Activated CD8-positive, alpha-beta memory T cell treated with anti-CD3 and anti-CD28 coated beads, Interleukin-2, amount 50 U/mL, for 4 hours (primary cell): ENCODE data around the gene EFL1.

Experiments
- DNase-seq: peaks from one replicate; pipeline ENCODE4 v3.0.0-alpha.2; 2020

EFL1 gene

DNA sequence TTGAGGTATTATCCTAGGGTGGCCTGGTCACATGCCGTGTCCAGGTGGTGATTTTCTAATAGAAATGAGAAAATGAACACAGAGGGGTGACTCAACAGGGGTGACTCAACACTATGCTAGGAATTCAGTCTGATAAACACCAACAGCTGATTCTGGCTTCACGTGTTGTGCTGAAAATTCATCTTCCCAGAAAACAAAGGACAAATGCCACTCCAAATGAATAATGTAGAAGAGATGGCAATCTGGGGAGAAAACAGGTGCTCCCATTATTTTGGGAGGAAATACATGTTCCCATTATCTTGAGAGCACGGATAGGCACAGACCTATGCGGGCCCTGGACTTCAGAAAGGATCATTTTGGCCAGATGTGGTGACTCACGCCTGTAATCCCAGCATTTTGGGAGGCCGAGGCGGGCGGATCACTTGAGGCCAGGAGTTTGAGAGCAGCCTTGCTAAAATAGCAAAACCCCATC, 115.5 kb downstream of the EFL1 start:
- DNase-seq, result no peak

DNA sequence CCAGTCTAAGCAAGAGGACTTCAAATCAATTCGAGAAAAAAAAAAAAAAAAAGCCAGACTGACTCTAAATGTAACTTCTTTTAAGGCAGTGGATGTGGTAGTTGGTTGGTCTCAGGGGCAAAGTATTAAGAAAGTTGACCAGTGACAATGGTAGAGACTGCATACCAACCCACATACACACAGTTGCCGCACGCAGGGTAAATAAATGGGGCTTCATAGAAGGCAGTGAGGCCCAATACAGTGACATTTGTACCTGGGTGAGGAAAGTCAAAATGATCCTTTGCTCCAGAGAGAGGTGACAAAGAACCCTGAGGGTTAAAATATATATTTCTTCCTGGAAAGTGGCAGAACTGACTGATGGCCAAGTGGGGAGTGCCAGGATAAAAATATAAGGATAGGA, 116.0 kb downstream of the EFL1 start:
- DNase-seq, result no peak

DNA sequence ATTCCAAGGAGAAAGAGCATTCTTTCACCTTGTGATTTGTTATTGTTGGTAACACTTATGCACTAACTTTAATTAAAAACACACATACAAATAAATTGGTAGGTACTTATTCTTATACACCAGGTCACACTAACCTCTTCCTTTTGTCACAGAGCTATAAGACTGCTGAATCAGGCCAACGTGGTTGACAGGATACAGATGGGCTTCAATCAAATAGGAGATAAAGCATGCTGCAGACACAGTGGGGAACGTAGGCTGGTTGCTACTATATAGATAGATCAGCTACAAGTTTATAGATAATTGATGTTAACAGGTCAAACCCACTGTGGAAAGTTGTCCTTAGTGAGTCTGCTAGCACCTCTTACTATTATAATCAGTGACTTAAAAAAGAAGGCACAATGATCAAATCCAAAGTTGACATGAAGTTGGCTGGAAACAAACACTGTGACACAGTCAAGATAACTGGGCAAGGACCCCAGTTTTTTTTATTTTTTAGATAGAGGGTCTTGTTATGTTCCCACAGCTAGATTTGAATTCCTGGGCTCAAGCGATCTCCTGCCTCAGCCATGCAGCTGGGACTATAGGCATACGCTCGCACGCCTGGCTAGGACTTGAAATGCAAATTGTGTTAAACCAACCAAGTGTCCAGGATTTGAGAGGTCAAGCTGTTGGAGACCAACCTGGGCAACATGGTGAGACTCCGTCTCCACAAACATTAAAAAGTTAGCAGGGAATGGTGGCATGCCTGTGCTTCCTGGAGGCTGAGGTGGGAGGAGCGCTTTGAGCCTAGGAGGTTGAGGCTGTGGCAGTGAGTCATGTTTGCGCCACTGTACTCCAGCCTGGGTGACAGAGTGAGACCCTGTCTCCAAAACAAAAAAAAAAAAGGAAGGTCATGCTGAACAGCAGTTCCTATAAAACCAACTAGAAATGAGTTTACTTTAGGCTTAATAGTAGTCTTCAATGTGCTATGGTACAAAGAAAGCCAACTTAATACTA, 118.8 kb downstream of the EFL1 start:
- no peak for DNase-seq

DNA sequence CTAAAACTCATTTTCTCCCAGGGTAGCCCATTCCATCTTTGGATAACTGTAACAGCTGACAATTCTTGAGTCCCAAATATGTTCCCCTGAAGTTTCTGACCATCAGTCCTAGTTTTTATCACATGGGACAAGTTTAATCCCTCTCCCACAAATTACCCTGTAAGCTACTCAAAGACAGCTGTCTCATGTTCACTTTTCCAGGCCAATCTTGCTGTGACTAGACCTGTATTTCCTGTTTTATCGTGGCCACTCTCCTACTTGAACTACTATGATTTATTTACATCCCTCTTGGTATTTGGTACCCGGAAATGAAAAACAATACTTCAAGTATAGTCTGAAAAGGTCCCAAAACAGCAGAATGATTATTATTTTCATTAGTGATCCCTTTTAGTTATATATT, 121.6 kb downstream of the EFL1 start:
- DNase-seq, result no peak

DNA sequence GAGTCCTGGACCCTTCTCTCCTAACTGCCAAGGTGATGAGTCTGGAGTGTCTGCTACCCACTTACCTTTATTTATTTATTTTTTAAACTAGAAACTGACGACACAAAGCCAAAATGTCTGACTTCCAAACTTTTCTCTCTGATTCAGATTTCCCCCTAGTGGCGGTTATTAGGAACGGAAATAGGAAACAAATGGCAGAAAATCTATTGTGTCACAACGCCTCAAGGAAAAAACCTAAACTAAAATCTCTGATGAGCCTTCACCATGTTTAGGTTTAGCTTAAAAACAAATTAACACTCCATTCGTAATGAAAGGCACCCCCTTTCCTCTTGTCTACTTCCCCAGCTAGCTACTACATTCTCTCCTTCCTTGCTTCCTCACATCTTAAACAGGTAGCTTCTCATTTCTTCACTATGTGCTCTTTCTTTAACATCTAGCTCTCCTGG, 122.7 kb downstream of the EFL1 start:
- DNase-seq, result no peak

DNA sequence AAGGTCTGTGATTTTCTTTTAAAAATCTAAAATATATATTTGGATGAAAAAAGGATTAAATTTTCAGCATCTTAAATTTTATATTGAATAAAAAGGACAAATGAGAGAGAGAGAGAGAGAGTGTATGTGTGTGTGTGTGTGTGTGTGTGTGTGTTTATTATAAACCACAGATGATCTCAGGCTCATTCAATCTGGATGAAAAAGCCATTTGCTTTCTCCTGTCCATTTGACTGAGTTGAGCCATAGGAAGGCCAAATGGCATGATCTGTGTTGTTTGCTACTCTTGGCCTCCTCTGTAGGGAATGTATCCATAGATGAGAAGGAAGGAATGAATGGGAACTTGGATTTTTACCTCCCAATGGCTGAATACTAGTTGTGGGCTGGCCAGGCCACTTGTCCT, 124.2 kb downstream of the EFL1 start:
- DNase-seq, result no peak

DNA sequence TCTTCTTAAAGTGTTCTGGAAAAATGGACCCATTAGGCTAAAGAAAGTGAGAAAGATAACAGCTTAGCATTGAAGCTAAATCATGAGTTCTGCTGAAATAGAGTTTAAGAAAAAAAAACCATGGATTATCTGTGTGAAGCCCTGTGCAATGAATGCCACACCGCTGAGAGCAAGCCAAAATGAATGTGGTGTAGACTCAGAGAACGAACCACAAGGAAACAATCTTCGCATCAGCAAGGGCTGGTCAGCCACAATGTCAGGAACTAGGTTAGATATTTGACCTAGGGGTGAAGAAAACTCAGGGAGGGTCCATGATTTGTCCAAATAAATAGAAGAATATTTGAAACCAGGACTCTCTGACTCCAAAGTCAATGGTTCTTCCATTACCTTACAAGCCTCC, 125.3 kb downstream of the EFL1 start:
- no peak for DNase-seq

DNA sequence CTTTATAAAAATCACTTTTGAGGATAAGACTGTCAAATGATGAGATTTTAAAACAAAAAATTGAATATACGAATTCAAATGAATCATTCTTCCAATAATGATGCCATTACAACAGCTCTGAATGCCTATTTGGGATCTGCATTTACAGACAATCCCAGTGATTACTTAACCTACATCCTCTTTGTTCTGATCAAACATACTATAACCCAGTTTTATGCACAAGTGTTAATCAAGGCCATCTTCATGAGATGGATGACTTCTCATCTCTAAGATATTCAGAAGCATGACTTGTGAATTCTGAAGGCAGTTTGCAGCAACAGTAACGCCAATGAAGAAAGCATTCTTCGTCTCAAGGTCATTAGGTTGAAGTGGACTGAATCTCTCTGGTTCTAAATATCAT, 126.4 kb downstream of the EFL1 start:
- DNase-seq, result no peak

DNA sequence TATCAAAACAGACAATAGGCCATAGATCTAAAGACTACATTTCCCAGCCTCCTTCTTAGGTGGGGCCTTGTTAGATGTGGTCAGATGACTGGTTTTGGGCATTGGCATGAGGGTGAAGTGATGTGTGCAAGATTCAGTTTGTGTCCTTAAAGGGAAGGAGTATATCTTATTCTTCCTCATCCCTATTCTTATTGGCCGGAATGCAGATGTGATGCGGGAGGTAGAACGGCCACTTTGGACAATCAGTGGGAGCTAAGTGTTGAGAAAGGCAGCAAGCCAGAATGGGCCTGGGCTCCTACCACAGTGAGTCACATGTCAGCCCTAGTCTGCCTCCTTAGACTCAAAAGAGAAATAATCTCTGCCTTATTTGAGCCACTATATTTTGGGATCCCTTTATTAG, 126.9 kb downstream of the EFL1 start:
- DNase-seq, result no peak

DNA sequence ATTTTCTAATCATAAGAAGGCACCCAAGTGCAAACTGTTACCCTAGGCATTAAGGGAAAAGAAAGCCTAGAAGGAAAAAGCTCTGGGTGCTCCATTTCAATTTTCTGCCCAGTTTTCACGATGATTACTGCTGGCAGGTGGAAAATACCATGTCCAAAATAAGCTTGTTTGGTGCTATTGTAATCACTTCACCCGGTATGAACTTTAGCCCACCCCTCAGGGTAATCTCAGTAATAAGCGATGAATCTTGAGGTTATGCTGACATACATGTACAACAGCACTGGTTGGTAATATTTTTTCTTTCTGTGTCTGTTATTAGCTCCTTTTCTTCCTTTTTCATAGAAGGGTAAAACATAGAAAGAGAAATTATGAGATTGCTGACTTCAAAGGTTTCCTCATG, 128.1 kb downstream of the EFL1 start:
- no peak for DNase-seq

DNA sequence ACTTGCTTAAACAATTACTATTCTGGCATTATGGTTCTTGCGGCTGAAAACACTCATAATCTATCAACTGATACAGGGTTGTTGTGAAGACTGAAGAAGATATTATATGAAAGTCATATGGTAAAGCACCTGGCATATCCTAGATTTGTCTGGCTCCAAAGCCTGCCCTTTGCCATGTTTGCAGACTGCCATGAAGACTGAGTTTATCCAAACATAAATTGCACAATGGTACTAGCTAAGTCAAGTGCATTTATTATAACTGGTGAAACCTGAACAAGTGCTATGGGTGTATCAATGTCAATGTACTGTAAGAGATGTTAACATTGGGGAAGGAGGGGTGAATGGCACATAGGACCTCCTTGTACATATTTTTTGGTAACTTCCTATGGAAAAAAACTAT, 129.3 kb downstream of the EFL1 start:
- no peak for DNase-seq

DNA sequence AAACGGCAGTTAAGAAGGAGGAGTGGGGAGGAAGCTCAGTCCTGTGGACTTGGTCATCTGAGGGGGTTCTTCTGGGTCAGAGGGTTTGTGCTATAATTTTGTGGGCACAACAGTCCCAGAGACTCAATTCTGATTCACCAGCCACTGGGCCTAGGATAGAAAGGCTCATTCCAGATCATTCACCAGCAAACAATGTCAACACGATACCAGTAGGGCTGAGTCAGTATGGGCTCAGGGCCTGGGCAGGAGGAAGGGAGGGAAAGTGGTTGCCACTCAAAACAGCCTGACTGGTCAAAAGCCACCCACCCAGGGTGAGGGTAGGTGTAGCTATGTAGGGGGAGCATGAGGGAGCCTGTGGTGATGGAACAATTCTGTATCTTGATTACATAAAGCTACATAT, 129.8 kb downstream of the EFL1 start:
- no peak for DNase-seq

DNA sequence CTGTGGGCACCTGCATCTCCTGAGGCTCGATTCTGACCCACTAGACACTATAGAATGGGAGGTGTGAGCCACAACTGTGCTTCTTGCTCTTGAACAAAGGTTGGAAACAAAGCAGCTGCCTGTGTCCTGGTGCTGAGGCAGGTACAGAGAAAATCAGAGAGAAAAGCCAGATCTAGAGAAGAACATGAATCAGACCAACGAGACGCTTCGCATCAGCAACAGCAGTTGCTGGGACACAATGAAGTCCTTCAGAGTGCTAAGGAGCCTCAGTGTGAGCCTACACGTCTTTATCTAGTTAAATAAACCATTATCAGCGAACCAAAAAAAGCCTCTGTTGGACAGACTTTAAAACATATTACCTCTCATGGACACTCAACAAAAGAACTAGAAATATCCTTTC, 130.4 kb downstream of the EFL1 start:
- DNase-seq, result no peak

DNA sequence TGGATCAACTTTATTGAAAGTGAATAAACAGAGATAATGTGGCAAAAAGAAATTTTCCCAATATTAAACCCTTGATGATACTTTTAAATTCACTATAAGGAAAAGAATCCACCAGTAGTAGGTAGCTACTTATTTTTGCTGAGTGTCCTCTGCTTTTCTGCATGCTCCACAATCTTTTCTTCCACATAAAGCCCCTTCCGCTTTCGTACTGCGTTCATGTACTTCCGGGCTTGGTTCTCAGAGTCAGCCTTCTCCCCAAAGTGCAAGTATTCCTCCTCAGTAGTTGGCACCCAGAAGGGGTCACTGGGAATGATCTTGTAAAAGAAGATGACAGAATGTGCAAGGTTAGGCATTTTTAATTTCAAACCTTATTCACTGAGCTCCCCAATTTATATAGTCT, 132.3 kb downstream of the EFL1 start:
- DNase-seq, result no peak

DNA sequence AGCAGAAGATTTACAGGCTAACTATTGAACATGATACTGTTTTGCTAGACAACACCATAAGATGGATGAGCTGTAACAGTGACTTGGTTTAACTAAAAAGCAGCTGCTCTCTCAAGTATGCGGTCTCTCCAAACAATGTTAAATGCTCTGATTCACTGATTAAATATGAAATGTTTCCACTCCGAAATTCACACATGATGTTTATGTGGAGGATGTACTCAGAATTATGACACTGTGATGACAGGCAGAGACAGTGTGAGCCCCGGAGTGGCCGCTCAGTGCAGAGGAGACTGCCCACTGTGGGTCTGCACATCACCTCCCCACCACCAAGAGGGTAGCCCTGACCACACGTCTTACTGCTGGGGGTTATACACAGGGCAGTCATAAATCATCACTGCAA, 132.8 kb downstream of the EFL1 start:
- DNase-seq, result no peak

DNA sequence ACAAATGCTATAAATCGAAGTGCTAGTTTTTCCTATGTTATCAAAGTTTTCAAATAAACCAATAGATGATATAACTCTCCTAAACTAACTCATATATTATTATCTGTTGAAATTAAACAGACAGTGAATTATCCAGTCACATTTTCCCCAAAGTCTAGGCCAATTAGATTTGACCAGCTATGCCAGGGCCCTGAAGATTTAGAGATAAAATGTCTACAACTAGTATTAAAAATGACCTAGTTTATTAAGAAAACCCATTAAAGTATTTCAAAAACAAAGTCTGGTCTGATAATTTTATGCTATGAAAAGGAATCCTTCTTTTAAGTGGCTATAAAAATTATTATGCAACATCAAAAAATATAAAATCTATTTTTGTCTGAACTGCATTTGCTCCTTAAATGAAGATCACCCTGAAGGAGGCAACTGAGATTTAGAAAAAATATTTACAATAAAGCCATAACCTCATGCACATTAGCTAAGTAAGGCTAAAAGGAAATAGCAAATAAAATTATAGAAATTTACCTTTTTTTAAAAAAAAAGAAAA, 133.3 kb downstream of the EFL1 start:
- DNase-seq, result no peak

DNA sequence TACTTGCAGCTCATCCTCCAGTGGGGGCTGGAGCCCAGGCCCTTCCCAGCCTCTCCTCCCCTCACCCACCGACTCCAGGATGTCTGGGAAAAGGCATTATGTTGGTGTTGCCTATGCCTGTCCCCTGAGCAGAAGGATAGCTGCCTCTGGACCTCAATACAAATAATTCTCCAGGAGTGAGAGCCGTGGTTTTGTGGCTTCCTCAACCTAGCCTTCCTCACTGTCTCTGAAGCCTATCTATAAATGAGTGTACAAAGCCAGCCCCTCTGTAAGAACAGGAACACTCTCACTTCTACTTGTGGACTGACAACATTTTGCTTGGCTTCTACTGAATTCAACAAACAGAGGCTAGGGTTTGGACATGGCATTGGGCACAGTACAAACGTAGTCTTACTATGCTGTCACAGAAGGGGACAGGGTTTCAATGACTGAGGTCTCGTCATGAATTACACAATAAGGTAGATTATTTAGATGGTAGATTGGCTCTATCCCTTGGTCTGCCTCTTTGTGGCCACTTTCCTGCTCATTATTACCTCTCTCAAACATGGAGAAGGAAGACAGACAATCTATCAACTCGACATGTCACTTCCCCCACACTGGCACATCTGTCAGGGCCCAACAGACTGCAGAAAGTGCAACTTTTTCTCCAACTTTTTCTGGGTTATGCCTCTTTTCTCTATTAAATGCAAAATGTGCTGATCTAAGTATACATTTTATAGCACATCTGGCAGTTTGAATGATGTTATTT, 134.0 kb downstream of the EFL1 start:
- no peak for DNase-seq

DNA sequence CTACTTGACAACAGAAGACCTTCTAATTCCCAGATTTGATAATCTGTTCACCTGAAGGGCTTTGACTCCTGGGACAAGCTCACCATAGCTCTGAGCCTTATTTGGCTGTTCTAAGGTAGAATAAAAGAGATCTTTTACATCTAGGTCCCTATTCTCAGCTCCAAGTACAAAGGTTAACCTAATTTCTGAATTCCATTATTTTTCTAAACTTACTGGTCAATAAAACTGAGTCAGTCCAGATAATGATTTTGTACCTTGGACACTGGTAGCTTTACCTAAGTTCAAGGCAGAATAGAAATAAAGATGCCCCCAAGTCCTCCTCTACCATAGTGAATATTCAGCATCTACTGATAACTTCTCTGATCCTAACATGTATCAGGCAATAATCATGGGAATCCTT, 135.0 kb downstream of the EFL1 start:
- DNase-seq, result no peak

DNA sequence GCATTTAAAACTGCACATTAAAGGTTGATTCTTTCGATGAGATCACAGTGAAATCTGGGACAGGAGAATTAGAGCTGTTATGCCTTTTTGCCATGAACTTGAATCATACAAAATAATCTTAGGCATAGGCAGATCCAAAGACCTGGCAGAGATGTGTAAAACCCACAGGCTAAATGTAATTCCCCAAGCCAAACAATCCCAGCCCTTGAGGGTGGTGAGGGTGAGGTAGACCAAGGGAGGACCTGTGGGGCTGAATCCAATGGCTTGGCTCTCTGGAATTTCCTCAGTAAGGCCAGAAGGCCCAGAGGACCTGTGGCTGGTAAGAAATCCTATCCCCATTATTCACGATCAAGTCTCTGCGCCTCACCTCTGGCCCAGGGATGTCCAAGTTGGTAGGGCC, 136.2 kb downstream of the EFL1 start:
- DNase-seq, result no peak

DNA sequence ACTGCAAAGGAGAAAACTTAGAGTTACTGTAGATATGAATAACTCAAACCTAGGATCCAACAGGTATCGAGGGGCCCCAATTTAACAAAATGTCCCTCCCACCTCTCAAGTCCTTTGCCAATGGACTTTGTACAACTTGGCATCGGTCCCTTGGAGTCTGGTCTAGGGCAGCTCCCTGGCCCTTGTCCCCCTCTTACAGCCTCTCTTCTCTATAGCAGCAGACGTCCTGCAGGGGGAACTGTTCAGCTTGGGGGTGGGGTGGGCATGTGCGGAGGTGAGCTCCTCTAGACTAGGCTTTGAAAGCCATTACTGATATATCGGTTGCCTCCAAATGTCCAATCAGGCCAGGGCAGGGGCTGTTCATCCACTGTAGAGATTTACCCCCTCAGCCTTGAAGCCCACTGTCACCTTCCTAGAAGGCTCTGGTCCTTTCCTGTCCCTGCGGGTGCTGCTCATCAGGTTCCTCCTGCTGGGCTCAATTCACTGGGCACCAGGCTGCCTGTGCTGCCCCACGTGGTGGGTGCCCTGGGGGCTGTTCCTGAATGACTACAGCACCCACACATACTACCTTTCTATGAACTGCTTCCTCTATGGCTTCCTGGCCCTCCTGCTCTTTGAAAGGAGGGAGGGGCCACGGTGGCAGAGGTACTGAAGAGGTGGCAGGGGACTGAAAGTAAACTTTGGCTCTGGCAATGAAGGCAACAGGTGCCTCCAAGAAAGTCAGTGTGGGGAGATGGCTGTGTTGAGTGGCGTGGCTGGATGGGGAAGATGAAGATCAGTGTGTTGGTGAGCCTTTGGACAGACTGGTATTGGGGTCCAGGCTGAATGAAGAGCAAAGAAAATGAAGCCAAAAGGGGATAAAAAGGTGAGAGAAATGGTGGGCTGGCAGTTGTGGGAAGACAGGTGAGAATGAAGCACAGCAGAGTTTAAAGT, 137.9 kb downstream of the EFL1 start:
- no peak for DNase-seq

DNA sequence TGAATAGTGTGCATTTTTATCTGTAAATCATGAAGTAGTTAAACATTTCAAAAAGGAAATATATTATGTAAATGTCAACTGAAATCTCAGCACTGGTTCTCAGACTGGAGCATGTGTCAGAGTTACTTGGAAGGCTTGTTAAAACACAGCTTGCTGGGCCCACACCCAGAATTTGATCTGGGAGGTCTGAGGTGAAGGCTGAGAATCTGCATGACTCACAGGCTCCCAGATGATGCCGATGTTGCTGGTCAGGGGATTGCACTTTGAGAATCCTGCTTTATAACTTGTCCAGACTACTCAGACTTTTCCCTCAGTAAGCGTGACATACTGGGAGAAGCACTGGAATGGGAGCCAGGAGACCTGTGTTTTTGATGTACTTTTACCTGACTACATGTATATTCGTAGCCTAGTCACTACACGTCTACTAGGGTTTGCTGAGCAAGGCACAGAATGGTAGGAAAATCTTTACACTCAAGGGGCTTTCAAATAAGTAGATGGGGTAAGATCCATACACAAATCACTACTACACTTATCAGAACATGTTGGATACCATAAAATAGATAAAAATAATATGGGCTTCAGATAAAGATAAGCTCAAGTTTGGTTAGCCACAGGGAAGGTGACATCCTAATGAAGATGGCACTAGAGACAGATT, 139.7 kb downstream of the EFL1 start:
- no peak for DNase-seq

DNA sequence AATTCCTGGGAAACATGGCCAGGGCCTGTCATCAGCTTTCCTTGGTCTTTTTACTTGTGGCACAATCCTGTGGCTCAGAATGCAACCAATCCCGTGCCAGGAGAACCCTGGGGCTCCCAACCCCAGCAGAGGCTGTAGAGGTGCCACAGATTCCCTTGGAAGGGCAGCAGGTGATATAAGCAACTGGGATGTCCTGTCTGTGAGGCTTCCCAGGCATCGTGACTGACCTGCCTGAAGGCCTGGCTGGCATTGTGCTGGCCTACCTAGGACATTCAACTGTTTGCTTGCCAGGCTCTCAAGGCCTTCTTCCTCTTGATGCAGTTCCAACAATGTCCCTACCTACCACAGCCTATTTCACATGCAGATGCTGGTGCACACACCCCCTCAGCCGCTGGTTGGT, 144.5 kb downstream of the EFL1 start:
- no peak for DNase-seq
